HEK293T (cell line): ENCODE results near the gene EDC4.

Experiments used
- CTCF ChIA-PET: fragments of 350-600 bp; formaldehyde crosslinking; extraction: SDS; loops from one replicate; lab custom pipeline; 2021; ENCODE audit warnings: antibody characterized with exemption, inconsistent platforms; lab: Yijun Ruan, JAX
- POLR2A ChIA-PET: fragments of 350-600 bp; formaldehyde crosslinking; extraction: SDS; loops from one replicate; lab custom pipeline; 2020; ENCODE audit warnings: antibody characterized with exemption, inconsistent platforms; lab: Yijun Ruan, JAX
- DNase-seq: peaks from one replicate; pipeline ENCODE4 v3.0.0; 2012; ENCODE audit warnings: mixed read lengths; ENCODE audit errors: extremely low spot score
- ARNT ChIP-seq: fragments of 450-650 bp; IDR thresholded peaks from 2 replicates; pipeline ENCODE4 v1.6.1; 2017; ENCODE audit warnings: mild to moderate bottlenecking
- BHLHE40 ChIP-seq: fragments of 450-650 bp; IDR thresholded peaks from 2 replicates; pipeline ENCODE4 v1.6.1; 2016; ENCODE audit warnings: mild to moderate bottlenecking, moderate library complexity, borderline replicate concordance
- CTBP1 ChIP-seq: fragments of 450-650 bp; IDR thresholded peaks from 2 replicates; pipeline ENCODE4 v1.6.1; 2016; ENCODE audit warnings: borderline replicate concordance
- ELF4 ChIP-seq: fragments of 450-650 bp; IDR thresholded peaks from 2 replicates; pipeline ENCODE4 v1.6.1; 2017; ENCODE audit warnings: antibody characterized with exemption
- FOXA1 ChIP-seq: fragments of 450-650 bp; IDR thresholded peaks from 2 replicates; pipeline ENCODE4 v1.6.1; 2016; ENCODE audit warnings: mild to moderate bottlenecking
- FOXK2 ChIP-seq: fragments of 450-650 bp; IDR thresholded peaks from 2 replicates; pipeline ENCODE4 v1.6.1; 2016; ENCODE audit warnings: mild to moderate bottlenecking
- FOXM1 ChIP-seq: fragments of 450-650 bp; IDR thresholded peaks from 2 replicates; pipeline ENCODE4 v1.6.1; 2017; ENCODE audit warnings: mild to moderate bottlenecking, borderline replicate concordance
- HDGF ChIP-seq: fragments of 450-650 bp; IDR thresholded peaks from 2 replicates; pipeline ENCODE4 v1.6.1; 2017; ENCODE audit warnings: antibody characterized with exemption, borderline replicate concordance
- L3MBTL2 ChIP-seq: fragments of 450-650 bp; conservative IDR thresholded peaks from 2 replicates; pipeline ENCODE4 v1.6.1; 2016; ENCODE audit warnings: mild to moderate bottlenecking
- LEF1 ChIP-seq: fragments of 450-650 bp; IDR thresholded peaks from 2 replicates; pipeline ENCODE4 v1.6.1; 2017; ENCODE audit warnings: mild to moderate bottlenecking, borderline replicate concordance
- NFRKB ChIP-seq: fragments of 450-650 bp; IDR thresholded peaks from 2 replicates; pipeline ENCODE4 v1.6.1; 2016; ENCODE audit warnings: mild to moderate bottlenecking, moderate library complexity
- SP1 ChIP-seq: fragments of 450-650 bp; IDR thresholded peaks from 2 replicates; pipeline ENCODE4 v1.6.1; 2017
- SUZ12 ChIP-seq: fragments of 450-650 bp; IDR thresholded peaks from 2 replicates; pipeline ENCODE4 v1.6.1; 2016; ENCODE audit warnings: mild to moderate bottlenecking
- TARDBP ChIP-seq: fragments of 450-650 bp; IDR thresholded peaks from 2 replicates; pipeline ENCODE4 v1.6.1; 2016
- ZNF384 ChIP-seq: fragments of 450-650 bp; IDR thresholded peaks from 2 replicates; pipeline ENCODE4 v1.6.1; 2016
- TF ChIP-seq, protein P1 (sequence below): fragments of 450-650 bp; IDR thresholded peaks from 2 replicates; pipeline ENCODE4 v1.6.1; 2016

The EDC4 gene

DNA sequence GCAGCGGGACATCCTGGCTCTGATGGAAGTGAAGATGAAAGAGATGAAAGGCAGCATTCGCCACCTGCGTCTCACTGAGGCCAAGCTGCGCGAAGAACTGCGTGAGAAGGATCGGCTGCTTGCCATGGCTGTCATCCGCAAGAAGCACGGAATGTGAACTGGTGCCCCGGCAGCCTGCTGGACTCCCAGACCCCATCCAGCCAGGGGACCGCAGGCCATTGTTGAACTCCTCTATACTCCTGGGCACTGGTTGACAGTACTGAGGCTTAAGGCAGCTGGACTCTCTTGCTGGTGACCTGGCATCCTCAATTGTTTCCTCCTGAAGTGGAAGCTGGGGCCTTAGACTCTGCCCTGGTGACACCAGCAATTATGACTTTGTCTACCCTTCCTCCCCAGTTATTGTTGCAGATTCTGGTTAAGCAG lies 29.5 kb upstream of the EDC4 start:
- CTCF ChIA-PET, result no interaction called here
- TF ChIP-seq HDGF (0 out of 2 replicates have a peak, but pooled peaks have one; percentile 31), LEF1 (no peak)
- no peak for DNase-seq
- POLR2A ChIA-PET, result interaction anchor here (0.6 to 2.8 kb wide), 3 partner anchors 10 to 242 kb away, joined by 3 to 21 read pairs (median 3); partner anchors contain the start of gene NFATC3

DNA sequence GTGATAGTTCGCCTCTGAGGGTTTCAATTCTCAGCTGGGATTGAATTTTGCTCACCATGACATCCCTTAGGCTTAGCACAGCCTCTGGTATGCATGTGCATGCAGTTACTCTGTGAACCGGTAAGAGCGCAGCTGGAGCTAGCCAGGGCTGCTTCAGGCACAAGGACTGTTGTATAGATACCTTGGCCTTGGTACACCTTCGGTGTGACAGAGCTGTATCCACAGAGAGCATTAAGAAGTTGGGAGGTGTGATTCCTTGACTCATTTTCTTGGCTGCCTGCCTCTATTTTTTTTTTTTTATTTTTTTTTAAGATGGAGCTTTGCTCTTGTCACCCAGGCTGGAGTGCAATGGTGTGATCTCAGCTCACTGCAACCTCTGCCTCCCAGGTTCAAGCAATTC lies 28.4 kb upstream of the EDC4 start:
- ChIA-PET CTCF (interaction anchor here (0.7 kb wide), 1 partner anchor 29 kb away, joined by 3 read pairs; no protein-coding TSS in a partner anchor), POLR2A (interaction anchor here (1.0 to 2.8 kb wide), 10 partner anchors 9 to 241 kb away, joined by 3 to 21 read pairs (median 4); partner anchors contain the start of genes ACD, EDC4, NFATC3 and RANBP10)
- TF ChIP-seq LEF1 (no peak), L3MBTL2 (no peak), NFRKB (no peak), HDGF (no peak), ZNF384 (no peak), ELF4 (no peak), ARNT (no peak), FOXM1 (no peak), CTBP1 (no peak)
- DNase-seq, result no peak

DNA sequence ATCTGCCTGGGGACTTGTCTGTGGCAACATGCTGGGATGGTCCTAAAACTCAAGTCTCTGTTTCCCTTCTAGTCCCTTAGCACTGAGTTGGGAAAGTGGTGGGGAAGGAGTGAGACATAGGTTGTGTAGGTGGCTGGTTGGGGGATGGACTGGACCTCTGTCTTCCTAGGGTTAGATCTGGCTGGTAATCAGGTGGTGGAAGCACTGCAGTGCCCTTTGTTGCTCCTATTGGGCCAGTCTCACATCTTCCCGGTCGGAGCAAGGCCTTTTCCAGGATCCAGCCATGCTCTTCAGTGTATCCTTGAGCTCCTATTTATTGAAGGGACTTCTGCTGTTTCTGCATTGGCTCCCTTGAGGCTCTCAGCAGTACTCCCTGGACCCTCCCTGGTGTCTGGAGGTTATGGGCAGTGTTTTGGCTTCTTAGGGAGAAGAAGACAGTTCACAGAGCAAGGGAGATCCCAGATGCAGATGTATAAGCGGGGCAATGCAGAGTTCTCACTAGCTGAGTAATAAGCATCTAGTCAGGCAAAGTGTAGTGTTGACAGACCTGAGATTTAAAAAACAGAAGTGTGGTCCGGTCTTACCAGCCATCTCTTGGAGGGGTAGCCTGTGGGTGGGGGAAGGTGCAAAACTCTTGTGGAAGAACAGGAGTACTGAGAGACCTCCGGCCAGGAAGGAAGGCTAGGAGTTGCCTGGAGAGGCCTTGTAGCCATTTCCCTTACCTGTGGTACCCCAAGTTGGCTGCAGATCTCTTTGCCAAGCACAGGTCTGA lies 27.4 kb upstream of the EDC4 start:
- DNase-seq, result no peak
- ChIA-PET POLR2A (interaction anchor here (0.9 to 2.8 kb wide), 12 partner anchors 10 to 185 kb away, joined by 3 to 21 read pairs (median 4); partner anchors contain the start of genes ACD, EDC4, RANBP10 and TSNAXIP1), CTCF (interaction anchor here (0.7 kb wide), 1 partner anchor 30 kb away, joined by 3 read pairs; no protein-coding TSS in a partner anchor)
- TF ChIP-seq, protein P1, sequence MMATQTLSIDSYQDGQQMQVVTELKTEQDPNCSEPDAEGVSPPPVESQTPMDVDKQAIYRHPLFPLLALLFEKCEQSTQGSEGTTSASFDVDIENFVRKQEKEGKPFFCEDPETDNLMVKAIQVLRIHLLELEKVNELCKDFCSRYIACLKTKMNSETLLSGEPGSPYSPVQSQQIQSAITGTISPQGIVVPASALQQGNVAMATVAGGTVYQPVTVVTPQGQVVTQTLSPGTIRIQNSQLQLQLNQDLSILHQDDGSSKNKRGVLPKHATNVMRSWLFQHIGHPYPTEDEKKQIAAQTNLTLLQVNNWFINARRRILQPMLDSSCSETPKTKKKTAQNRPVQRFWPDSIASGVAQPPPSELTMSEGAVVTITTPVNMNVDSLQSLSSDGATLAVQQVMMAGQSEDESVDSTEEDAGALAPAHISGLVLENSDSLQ, result no peak
- TF ChIP-seq CTBP1, result no peak
- TF ChIP-seq ELF4, result no peak
- no peak for TF ChIP-seq FOXA1
- TF ChIP-seq HDGF, result no peak
- TF ChIP-seq SP1, result no peak
- TF ChIP-seq FOXK2, result no peak
- TF ChIP-seq BHLHE40, result no peak

DNA sequence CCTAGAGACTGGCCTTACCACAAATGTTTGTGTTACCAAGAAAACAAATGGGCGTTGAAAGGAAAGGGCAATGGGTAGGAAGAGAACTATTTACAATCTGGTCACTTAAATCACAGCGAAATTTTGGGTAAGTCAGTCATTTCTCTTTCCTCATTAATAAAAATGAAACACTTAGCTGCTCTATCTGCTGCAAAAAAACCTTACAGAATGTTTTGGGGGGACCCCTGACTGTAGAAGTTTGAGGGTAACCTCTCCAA lies 26.9 kb upstream of the EDC4 start:
- CTCF ChIA-PET, result no interaction called here

DNA sequence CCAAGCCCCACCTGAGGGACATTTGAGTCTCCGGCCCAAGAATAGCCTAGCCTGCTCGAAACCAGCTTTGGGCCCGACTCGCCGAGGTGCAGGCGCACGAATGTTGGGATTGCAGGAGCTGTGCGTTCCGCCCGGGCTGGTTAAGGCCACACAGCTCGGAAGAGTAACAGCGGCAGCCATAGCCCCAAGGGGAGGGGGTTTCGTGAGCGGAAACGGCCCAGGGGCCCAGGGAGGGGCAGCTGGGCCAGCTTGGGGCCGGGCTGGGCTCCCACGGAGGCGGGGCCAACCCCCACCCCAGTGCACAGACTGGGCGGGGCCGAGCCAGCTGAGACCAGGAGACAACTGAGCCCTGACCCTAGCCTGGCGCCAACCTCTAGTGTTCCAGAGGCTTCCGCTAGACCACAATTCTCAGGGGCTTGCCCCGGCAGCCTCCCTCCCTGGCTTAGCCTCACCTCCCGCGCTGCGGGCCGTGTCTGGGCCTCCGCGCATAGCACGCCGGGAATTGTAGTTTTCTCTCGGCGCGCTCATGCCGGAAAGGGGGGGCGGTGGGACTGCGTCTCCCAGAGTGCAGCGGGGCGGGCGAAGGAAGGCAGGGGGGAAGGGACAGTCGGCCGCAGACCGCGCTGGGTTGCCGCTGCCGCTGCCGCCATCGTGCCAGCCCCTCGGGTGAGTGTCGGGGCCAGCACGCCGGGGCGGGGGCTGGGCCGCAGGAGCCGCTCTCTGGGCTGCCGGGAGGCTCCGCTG lies 26.4 kb upstream of the EDC4 start, which contains the start of gene NUTF2:
Gene NUTF2 (plus strand): TSS at position 614 of the 744 bp plus-strand sequence. CDS start 18,198 bp downstream, outside the sequence.
- TF ChIP-seq FOXA1 (no peak), NFRKB (no peak), TARDBP (no peak), LEF1 (no peak), HDGF (peak; percentile 95; the same call in 1 of the 2 replicates), ARNT (no peak), ELF4 (no peak), CTBP1 (no peak), FOXK2 (no peak), FOXM1 (no peak; the same call in 1 of the 2 replicates), SUZ12 (no peak), ZNF384 (no peak), L3MBTL2 (0 out of 2 replicates have a peak, but pooled peaks have one; percentile 28), BHLHE40 (no peak), SP1 (no peak)
- TF ChIP-seq, protein P1, result no peak
- DNase-seq, result peak; percentile 89
- CTCF ChIA-PET, result interaction anchor here (0.5 to 0.7 kb wide), 3 partner anchors 13 to 586 kb away, joined by 3 read pairs; no protein-coding TSS in a partner anchor
- POLR2A ChIA-PET, result interaction anchor here (0.6 to 1.9 kb wide), 12 partner anchors 9 to 172 kb away, joined by 3 to 17 read pairs (median 3); no protein-coding TSS in a partner anchor

More for the DNA sequence above, 26.9 kb upstream of the EDC4 start:
- POLR2A ChIA-PET, result interaction anchor here (0.6 to 1.9 kb wide), 11 partner anchors 9 to 172 kb away, joined by 3 to 17 read pairs (median 3); no protein-coding TSS in a partner anchor
- TF ChIP-seq TARDBP, result no peak
- no peak for TF ChIP-seq FOXK2
- no peak for TF ChIP-seq LEF1
- TF ChIP-seq ZNF384, result no peak
- TF ChIP-seq SUZ12, result no peak
- no peak for DNase-seq
